NCI-H2029 (cell line): ENCODE results near the gene DGKB.
"Not testable (repeated sequence)": the region's sequence is repeated elsewhere in the genome, so short reads cannot be mapped to it uniquely, and the experiment has no call there.

Source experiments
- DNase-seq: peaks from one replicate; lab custom pipeline; 2025; lab: John Stamatoyannopoulos, UW

Gene DGKB

GRCh38 chr7:14585232-14585631 lies 317.3 kb downstream of the DGKB start:
- no peak for DNase-seq

- DNase-seq = no peak
Measured at GRCh38 chr7:14583518-14583917, 319.0 kb downstream of the DGKB start.

- DNase-seq = no peak
Measured at GRCh38 chr7:14582010-14582409, 320.5 kb downstream of the DGKB start.

GRCh38 chr7:14579971-14580370 lies 322.6 kb downstream of the DGKB start:
- no peak for DNase-seq

GRCh38 chr7:14576578-14576977 lies 326.0 kb downstream of the DGKB start:
- no peak for DNase-seq

- no peak for DNase-seq
Measured at GRCh38 chr7:14570750-14571607, 331.6 kb downstream of the DGKB start.

GRCh38 chr7:14552060-14552459 lies 350.5 kb downstream of the DGKB start:
- DNase-seq = no peak

- no peak for DNase-seq
Measured at GRCh38 chr7:14551310-14551709, 351.2 kb downstream of the DGKB start.

- DNase-seq = no peak
Measured at GRCh38 chr7:14542624-14543023, 359.9 kb downstream of the DGKB start.

GRCh38 chr7:14521183-14521582 lies 381.4 kb downstream of the DGKB start:
- no peak for DNase-seq

- DNase-seq = no peak
Measured at GRCh38 chr7:14510268-14510667, 392.3 kb downstream of the DGKB start.

- DNase-seq = peak; percentile 81
Measured at GRCh38 chr7:14507617-14508016, 394.9 kb downstream of the DGKB start.

- no peak for DNase-seq
Measured at GRCh38 chr7:14505906-14506305, 396.6 kb downstream of the DGKB start.

GRCh38 chr7:14504134-14504533 lies 398.4 kb downstream of the DGKB start:
- DNase-seq = no peak

GRCh38 chr7:14503623-14504022 lies 398.9 kb downstream of the DGKB start:
- no peak for DNase-seq

- DNase-seq = no peak
Measured at GRCh38 chr7:14501436-14501835, 401.1 kb downstream of the DGKB start.

GRCh38 chr7:14497390-14497789 lies 405.2 kb downstream of the DGKB start:
- no peak for DNase-seq

- no peak for DNase-seq
Measured at GRCh38 chr7:14495633-14496032, 406.9 kb downstream of the DGKB start.

GRCh38 chr7:14487701-14488395 lies 414.7 kb downstream of the DGKB start:
- no peak for DNase-seq

- no peak for DNase-seq
Measured at GRCh38 chr7:14483663-14484062, 418.9 kb downstream of the DGKB start.

- peak; percentile 0 for DNase-seq
Measured at GRCh38 chr7:14480281-14480680, 422.3 kb downstream of the DGKB start.

GRCh38 chr7:14478834-14479510 lies 423.6 kb downstream of the DGKB start:
- DNase-seq = no peak

- not testable (repeated sequence) for DNase-seq
Measured at GRCh38 chr7:14461716-14462115, 440.8 kb downstream of the DGKB start.
